T follicular helper cell (primary cell): ENCODE results near the gene MMP10.

Source experiments
- DNase-seq: peaks from one replicate; pipeline ENCODE4 v3.0.0-alpha.2; 2020; ENCODE audit warnings: low read depth

MMP10 gene

GRCh38 chr11:102727890-102728289, 52.5 kb downstream of the MMP10 start:
- DNase-seq, result no peak

GRCh38 chr11:102724904-102725500, 55.4 kb downstream of the MMP10 start, which contains the start of gene MMP8:
TSS of gene MMP8 (minus strand) at chr11:102724954. CDS start at chr11:102724855, 99 bp downstream.
- DNase-seq, result no peak

- no peak for DNase-seq
Measured at GRCh38 chr11:102722821-102723220, 57.6 kb downstream of the MMP10 start.
